Fibroblast of lung (primary cell): ENCODE measurements around the gene KHDC3L. TPM values are rescaled to one million over a fixed set of nuclear protein-coding genes. Genes with fewer than 3 reads are reported as not detected.
"Not testable (repeated sequence)": the region's sequence is repeated elsewhere in the genome, so short reads cannot be mapped to it uniquely, and the experiment has no call there.

Experiments
- DNase-seq, 2 donors: peaks; one replicate each; pipeline versions ENCODE4 v3.0.0 to v3.0.0-alpha.2; 2010; ENCODE audit warnings: low read depth in 2 of 2
- H2AFZ ChIP-seq: 2 replicates; pipeline ENCODE4 v1.5.1; 2012; ENCODE audit warnings: low read length, control low read depth, inconsistent platforms
- H3K27ac ChIP-seq: 2 replicates; pipeline ENCODE4 v1.5.1; 2011; ENCODE audit warnings: low read length, control low read depth; ENCODE audit not compliant: insufficient read depth
- H3K27me3 ChIP-seq: 2 replicates; pipeline ENCODE4 v1.5.1; 2011; ENCODE audit warnings: mild to moderate bottlenecking, low read length; ENCODE audit not compliant: control insufficient read depth, insufficient read depth
- H3K36me3 ChIP-seq: 2 replicates; pipeline ENCODE4 v1.5.1; 2011; ENCODE audit warnings: low read length; ENCODE audit not compliant: control insufficient read depth, insufficient read depth
- H3K4me1 ChIP-seq: 2 replicates; pipeline ENCODE4 v1.5.1; 2011; ENCODE audit warnings: low read length; ENCODE audit not compliant: control insufficient read depth, insufficient read depth; ENCODE audit errors: extremely low read depth
- H3K4me2 ChIP-seq: 2 replicates; pipeline ENCODE4 v1.5.1; 2011; ENCODE audit warnings: low read length, control low read depth; ENCODE audit not compliant: insufficient read depth; ENCODE audit errors: extremely low read depth
- H3K4me3 ChIP-seq, 4 experiments: fragments of 200-600 bp in 1 of 4; sonication (generic) in 1 of 4; replicated peaks in 1 of 4; 2 replicates each; pipeline ENCODE4 v1.5.1; 2011 to 2016; ENCODE audit warnings: low read length in 4 of 4, low read depth in 3 of 4, mild to moderate bottlenecking in 3 of 4, control low read depth in 2 of 4, inconsistent platforms in 1 of 4, mixed read lengths in 1 of 4; ENCODE audit not compliant: insufficient read depth in 1 of 4; ENCODE audit errors: control extremely low read depth in 1 of 4
- H3K79me2 ChIP-seq: 2 replicates; pipeline ENCODE4 v1.5.1; 2012; ENCODE audit warnings: mild to moderate bottlenecking, low read length, inconsistent platforms; ENCODE audit not compliant: control insufficient read depth, insufficient read depth
- H3K9ac ChIP-seq: 2 replicates; pipeline ENCODE4 v1.5.1; 2011; ENCODE audit warnings: mild to moderate bottlenecking, low read length, control low read depth; ENCODE audit not compliant: insufficient read depth
- H3K9me3 ChIP-seq: 2 replicates; pipeline ENCODE4 v1.5.1; 2012; ENCODE audit warnings: low read depth, low read length; ENCODE audit not compliant: control insufficient read depth, insufficient read depth
- H4K20me1 ChIP-seq: 2 replicates; pipeline ENCODE4 v1.5.1; 2011; ENCODE audit warnings: low read length; ENCODE audit not compliant: control insufficient read depth, insufficient read depth; ENCODE audit errors: extremely low read depth
- CTCF ChIP-seq, 2 donors: IDR thresholded peaks in 1 of 2; conservative IDR thresholded peaks in 1 of 2; 1 replicate in 1 of 2; 2 replicates in 1 of 2; pipeline ENCODE4 v1.5.1; 2011 to 2012; ENCODE audit warnings: low read length in 2 of 2, control low read depth in 1 of 2, inconsistent platforms in 1 of 2, low read depth in 1 of 2, mild to moderate bottlenecking in 1 of 2
- EZH2 ChIP-seq: IDR thresholded peaks from 2 replicates; pipeline ENCODE4 v1.5.1; 2012; ENCODE audit warnings: low read length, control low read depth, mild to moderate bottlenecking; ENCODE audit errors: missing control alignments
- polyA plus RNA-seq, 2 donors: library from polyadenylated mRNA; depleted of rRNA in 1 of 2; stranded (reverse) in 1 of 2; unstranded in 1 of 2; fragments of >200 nt; gene quantifications; 2 replicates each; pipeline ENCODE4 v1.2.1, GENCODE V29; 2011 to 2012; ENCODE audit warnings: missing spikeins in 1 of 2
- total RNA-seq: library from RNA; depleted of rRNA; stranded (reverse); fragments of >200 nt; gene quantifications from 2 replicates; pipeline ENCODE4 v1.2.1, GENCODE V29; 2014

KHDC3L gene
- total and polyA plus RNA-seq, 2 donors (not counting 1 experiment from before 2014, with no cell fraction given), result not detected

GRCh38 chr6:73375216-73375615, 12.8 kb downstream of the KHDC3L start:
- Histone ChIP-seq H3K27me3 (no peaks in the 10 kb centered on the region), H3K4me2 (no peak overlapping the region), H3K4me1 (no peaks in the 10 kb centered on the region), H2AFZ (no peak overlapping the region), H3K9ac (no peak overlapping the region), H3K27ac (no peak overlapping the region), H3K36me3 (no peaks in the 10 kb centered on the region), H3K79me2 (no peaks in the 10 kb centered on the region), H3K4me3 (no peak overlapping the region), H4K20me1 (no peaks in the 10 kb centered on the region), H3K9me3 (no peaks in the 10 kb centered on the region)
- no peak for TF ChIP-seq CTCF (conservative IDR thresholded peaks at IDR 0.05 in 1 of 2, IDR thresholded peaks at IDR 0.05 in 1 of 2; ENCODE audit: low read depth in 1 of 2, low read length in 2 of 2)
- no peak for TF ChIP-seq EZH2
- no peak for DNase-seq

- Histone ChIP-seq H3K27me3 (no peaks in the 10 kb centered on the region), H3K4me2 (no peak overlapping the region), H3K9me3 (no peaks in the 10 kb centered on the region), H2AFZ (no peak overlapping the region), H3K9ac (no peak overlapping the region), H3K4me3 (no peak overlapping the region), H4K20me1 (no peaks in the 10 kb centered on the region), H3K27ac (no peak overlapping the region), H3K36me3 (no peaks in the 10 kb centered on the region), H3K4me1 (no peaks in the 10 kb centered on the region), H3K79me2 (no peaks in the 10 kb centered on the region)
- DNase-seq, result no peak
- TF ChIP-seq CTCF (conservative IDR thresholded peaks at IDR 0.05 in 1 of 2, IDR thresholded peaks at IDR 0.05 in 1 of 2; ENCODE audit: low read depth in 1 of 2, low read length in 2 of 2) (no peak), EZH2 (no peak)
Observed at GRCh38 chr6:73377225-73377624, 14.8 kb downstream of the KHDC3L start.

GRCh38 chr6:73381531-73381930, 19.1 kb downstream of the KHDC3L start:
- H3K4me2 ChIP-seq, H3K9me3 ChIP-seq, H3K4me1 ChIP-seq, H3K9ac ChIP-seq, H3K27ac ChIP-seq, H3K79me2 ChIP-seq, H3K4me3 ChIP-seq, H2AFZ ChIP-seq, DNase-seq, H3K27me3 ChIP-seq, H4K20me1 ChIP-seq, H3K36me3 ChIP-seq: not testable (repeated sequence)
